IPS DF 6.9 (cell line): ENCODE measurements around the gene GAB1.

Experiments
- DNase-seq: peaks from one replicate; pipeline ENCODE4 v3.0.0-alpha.2; 2013; ENCODE audit warnings: low read depth, low spot score
- H3K27ac ChIP-seq: one replicate; pipeline ENCODE4 v1.5.1; 2013; ENCODE audit warnings: low read length, control low read depth
- H3K27me3 ChIP-seq: 2 replicates; pipeline ENCODE4 v1.6.1; 2013; ENCODE audit warnings: mild to moderate bottlenecking, low read length; ENCODE audit not compliant: control insufficient read depth, insufficient read depth
- H3K36me3 ChIP-seq: 2 replicates; pipeline ENCODE4 v1.6.1; 2013; ENCODE audit warnings: low read length; ENCODE audit not compliant: control insufficient read depth, insufficient read depth
- H3K4me1 ChIP-seq: 2 replicates; pipeline ENCODE4 v1.6.1; 2013; ENCODE audit warnings: low read length; ENCODE audit not compliant: control insufficient read depth, insufficient read depth
- H3K4me3 ChIP-seq: 2 replicates; pipeline ENCODE4 v1.5.1; 2013; ENCODE audit warnings: mild to moderate bottlenecking, low read length
- H3K9me3 ChIP-seq: 2 replicates; pipeline ENCODE4 v1.6.1; 2013; ENCODE audit warnings: low read length, inconsistent platforms; ENCODE audit not compliant: control insufficient read depth, insufficient read depth
- WGBS: extraction: QIAGEN DNeasy Blood & Tissue Kit; methylation state at CpG from one replicate; pipeline ENCODE4 v1.1.7; 2013; ENCODE audit warnings: mixed read lengths, missing lambda C conversion rate; ENCODE audit not compliant: insufficient read length, insufficient coverage; 5-methylcytosine and 5-hydroxymethylcytosine counted together

GAB1 gene

GRCh38 chr4:143410015-143410414 lies 73.3 kb downstream of the GAB1 start:
- no peak overlapping the region for H3K27ac ChIP-seq
- no peak for DNase-seq
- no peaks in the 10 kb centered on the region for H3K9me3 ChIP-seq
- H3K4me3 ChIP-seq: no peak overlapping the region
- H3K36me3 ChIP-seq: no peaks in the 10 kb centered on the region
- WGBS: no CpG with 5 or more reads among the region's 3 CpGs
- no peaks in the 10 kb centered on the region for H3K4me1 ChIP-seq
- no peaks in the 10 kb centered on the region for H3K27me3 ChIP-seq

- Histone ChIP-seq H3K9me3 (no peaks in the 10 kb centered on the region), H3K4me1 (no peaks in the 10 kb centered on the region), H3K27me3 (no peaks in the 10 kb centered on the region), H3K4me3 (no peak overlapping the region), H3K36me3 (no peaks in the 10 kb centered on the region), H3K27ac (no peak overlapping the region)
- WGBS: no CpG with 5 or more reads among the region's 7 CpGs
- no peak for DNase-seq
Observed at GRCh38 chr4:143411527-143412419, 75.1 kb downstream of the GAB1 start.

- Histone ChIP-seq H3K9me3 (no peaks in the 10 kb centered on the region), H3K4me1 (no peaks in the 10 kb centered on the region), H3K27ac (no peak overlapping the region), H3K27me3 (no peaks in the 10 kb centered on the region), H3K36me3 (no peaks in the 10 kb centered on the region), H3K4me3 (no peak overlapping the region)
- no CpG with 5 or more reads among the region's 3 CpGs for WGBS
- DNase-seq: no peak
Observed at GRCh38 chr4:143412420-143412758, 75.7 kb downstream of the GAB1 start.

GRCh38 chr4:143417679-143418403 lies 81.2 kb downstream of the GAB1 start:
- Histone ChIP-seq H3K9me3 (no peaks in the 10 kb centered on the region), H3K27ac (no peak overlapping the region), H3K4me1 (no peaks in the 10 kb centered on the region), H3K4me3 (no peak overlapping the region), H3K27me3 (no peaks in the 10 kb centered on the region), H3K36me3 (no peaks in the 10 kb centered on the region)
- WGBS: no CpG with 5 or more reads among the region's 12 CpGs
- no peak for DNase-seq

- DNase-seq: no peak
- no peaks in the 10 kb centered on the region for H3K36me3 ChIP-seq
- no peaks in the 10 kb centered on the region for H3K27me3 ChIP-seq
- no peak overlapping the region for H3K27ac ChIP-seq
- H3K4me1 ChIP-seq: no peaks in the 10 kb centered on the region
- no peaks in the 10 kb centered on the region for H3K9me3 ChIP-seq
- no CpG with 5 or more reads among the region's 2 CpGs for WGBS
- no peak overlapping the region for H3K4me3 ChIP-seq
Observed at GRCh38 chr4:143420227-143420626, 83.6 kb downstream of the GAB1 start.

- no CpG with 5 or more reads among the region's 1 CpG for WGBS
- Histone ChIP-seq H3K27ac (no peak overlapping the region), H3K36me3 (no peaks in the 10 kb centered on the region), H3K27me3 (no peaks in the 10 kb centered on the region), H3K9me3 (no peaks in the 10 kb centered on the region), H3K4me3 (no peak overlapping the region), H3K4me1 (no peaks in the 10 kb centered on the region)
- no peak for DNase-seq
Observed at GRCh38 chr4:143421609-143422008, 84.9 kb downstream of the GAB1 start.

- H3K27me3 ChIP-seq: no peaks in the 10 kb centered on the region
- H3K4me3 ChIP-seq: no peak overlapping the region
- H3K27ac ChIP-seq: no peak overlapping the region
- H3K9me3 ChIP-seq: no peaks in the 10 kb centered on the region
- H3K36me3 ChIP-seq: no peaks in the 10 kb centered on the region
- DNase-seq: no peak
- H3K4me1 ChIP-seq: no peaks in the 10 kb centered on the region
Observed at GRCh38 chr4:143424276-143424675, 87.6 kb downstream of the GAB1 start.

GRCh38 chr4:143431526-143432257 lies 95.0 kb downstream of the GAB1 start:
- Histone ChIP-seq H3K4me3 (no peak overlapping the region), H3K36me3 (no peaks in the 10 kb centered on the region), H3K27ac (no peak overlapping the region), H3K9me3 (no peaks in the 10 kb centered on the region), H3K27me3 (no peaks in the 10 kb centered on the region), H3K4me1 (peaks cover 2% of the 10 kb centered on the region; the same call in 1 of the 2 replicates)
- WGBS: no CpG with 5 or more reads among the region's 10 CpGs
- DNase-seq: no peak

- no CpG with 5 or more reads among the region's 4 CpGs for WGBS
- Histone ChIP-seq H3K9me3 (no peaks in the 10 kb centered on the region), H3K27ac (no peak overlapping the region), H3K27me3 (no peaks in the 10 kb centered on the region), H3K4me1 (peaks cover 2% of the 10 kb centered on the region; the same call in 1 of the 2 replicates), H3K36me3 (no peaks in the 10 kb centered on the region), H3K4me3 (no peak overlapping the region)
- no peak for DNase-seq
Observed at GRCh38 chr4:143432258-143432591, 95.5 kb downstream of the GAB1 start.

GRCh38 chr4:143433231-143433630 lies 96.6 kb downstream of the GAB1 start:
- H3K4me1 ChIP-seq: peaks cover 2% of the 10 kb centered on the region; the same call in 1 of the 2 replicates
- WGBS: no CpG with 5 or more reads among the region's 2 CpGs

More at GRCh38 chr4:143433231-143433630, 96.6 kb downstream of the GAB1 start:
- no peaks in the 10 kb centered on the region for H3K9me3 ChIP-seq
- no peaks in the 10 kb centered on the region for H3K27me3 ChIP-seq
- no peak overlapping the region for H3K27ac ChIP-seq
- H3K36me3 ChIP-seq: no peaks in the 10 kb centered on the region
- H3K4me3 ChIP-seq: no peak overlapping the region
- no peak for DNase-seq
